NCI-H1930 (cell line): ENCODE data around the gene RGS16.

Experiments
- DNase-seq, 2 experiments: peaks; one replicate each; lab custom pipeline; 2025; lab: John Stamatoyannopoulos, UW

The RGS16 gene

DNA sequence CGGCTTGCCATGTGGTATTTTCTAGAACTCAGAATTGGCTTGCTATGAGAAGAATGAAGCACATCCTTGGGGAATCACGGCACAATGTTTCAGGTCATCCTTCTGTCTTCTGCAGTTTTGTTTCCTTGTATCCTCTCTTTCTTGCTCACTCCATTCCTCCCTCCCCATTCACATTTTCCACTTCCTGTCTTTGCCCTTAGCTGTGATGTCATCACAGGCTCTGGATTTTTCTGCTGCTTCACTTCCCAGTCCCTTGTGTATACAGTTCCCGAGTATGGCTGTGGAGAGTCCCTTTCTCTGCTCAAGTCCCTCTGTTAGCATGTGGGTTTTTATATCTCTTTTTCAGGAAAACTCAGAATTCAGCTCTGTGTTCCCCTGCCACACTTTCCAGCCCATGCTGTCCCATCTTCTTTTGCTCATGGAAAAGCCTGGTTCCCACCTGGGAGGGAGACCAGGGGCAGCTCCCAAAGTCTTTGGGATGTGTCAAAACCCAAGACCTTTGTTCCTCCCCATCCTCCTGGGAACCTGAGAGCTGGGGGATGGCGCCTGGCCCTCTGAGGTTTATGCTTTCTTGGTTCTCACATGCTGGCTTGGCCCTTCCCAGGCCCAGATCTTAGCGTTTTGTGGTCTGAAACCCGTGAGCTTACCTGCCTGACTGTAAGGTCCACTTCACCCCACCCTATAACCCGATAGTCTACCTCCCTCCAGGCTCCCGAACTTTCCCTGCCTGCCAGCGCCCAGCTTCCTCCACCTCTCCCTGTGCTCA, 4.8 kb upstream of the RGS16 start:
- no peak for DNase-seq

DNA sequence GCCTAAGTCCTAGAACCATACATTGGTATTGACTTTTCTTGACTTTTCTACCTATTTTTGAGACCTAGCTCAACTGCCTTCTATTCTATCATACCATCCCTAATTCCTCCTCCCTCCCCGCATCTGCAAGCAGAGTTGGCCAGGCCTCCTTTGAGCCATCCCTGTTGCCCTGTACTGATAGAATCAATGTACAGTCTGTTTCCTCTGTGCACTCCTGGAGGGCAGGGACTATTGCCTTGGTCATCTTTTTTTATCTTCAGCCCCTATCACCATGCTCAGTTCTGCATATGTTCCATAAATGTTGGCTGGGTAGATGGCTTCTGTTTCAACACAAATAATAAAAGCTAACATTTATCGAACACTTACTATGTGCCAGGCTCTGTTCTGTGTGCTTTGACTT, 4.0 kb upstream of the RGS16 start:
- no peak for DNase-seq

DNA sequence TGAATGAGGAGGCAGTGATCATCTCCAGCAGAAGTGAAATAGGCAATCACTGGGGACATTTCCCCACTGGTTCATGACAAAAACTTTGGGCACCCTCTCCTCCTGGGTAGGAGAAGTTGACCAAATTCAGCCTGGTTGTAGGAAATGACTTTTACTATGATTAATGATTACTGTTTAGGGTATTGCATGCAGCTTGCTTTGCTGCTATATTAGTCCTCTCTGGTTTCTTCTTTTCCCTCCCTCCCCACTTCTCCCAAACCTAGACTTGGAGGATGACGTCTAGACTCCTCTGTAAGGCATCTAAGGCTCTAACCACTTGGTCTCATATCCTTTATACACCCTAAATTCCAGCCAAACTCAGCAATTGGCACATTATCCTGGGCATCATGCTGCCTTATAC, 3.4 kb upstream of the RGS16 start:
- DNase-seq, result no peak

DNA sequence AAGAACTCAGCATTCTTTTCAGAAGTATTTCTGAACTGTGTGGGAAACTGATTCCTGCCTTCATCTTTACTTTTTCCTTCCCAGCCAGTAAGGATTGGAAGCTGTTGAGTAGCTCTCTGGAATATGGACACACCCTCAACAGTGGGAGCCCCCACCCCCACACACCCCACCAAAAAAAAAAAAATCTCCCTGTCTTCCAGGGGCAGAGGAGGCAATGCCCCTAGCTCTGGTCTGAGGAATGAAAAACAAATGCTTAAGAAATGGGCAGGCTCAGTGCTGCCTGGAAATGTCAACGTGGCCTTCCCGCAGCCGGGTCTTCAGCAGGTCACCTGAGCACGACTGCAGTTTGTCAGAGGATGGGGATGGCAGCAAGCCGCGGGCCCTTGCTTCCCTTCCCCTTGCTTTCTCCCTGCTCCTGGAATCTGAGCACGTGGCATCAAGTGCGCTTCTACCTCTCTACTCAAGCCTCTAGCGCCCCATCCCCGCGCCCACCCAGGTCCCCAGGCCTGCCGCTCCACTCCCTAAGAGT, 479 bp downstream of the RGS16 start:
- DNase-seq, result no peak

DNA sequence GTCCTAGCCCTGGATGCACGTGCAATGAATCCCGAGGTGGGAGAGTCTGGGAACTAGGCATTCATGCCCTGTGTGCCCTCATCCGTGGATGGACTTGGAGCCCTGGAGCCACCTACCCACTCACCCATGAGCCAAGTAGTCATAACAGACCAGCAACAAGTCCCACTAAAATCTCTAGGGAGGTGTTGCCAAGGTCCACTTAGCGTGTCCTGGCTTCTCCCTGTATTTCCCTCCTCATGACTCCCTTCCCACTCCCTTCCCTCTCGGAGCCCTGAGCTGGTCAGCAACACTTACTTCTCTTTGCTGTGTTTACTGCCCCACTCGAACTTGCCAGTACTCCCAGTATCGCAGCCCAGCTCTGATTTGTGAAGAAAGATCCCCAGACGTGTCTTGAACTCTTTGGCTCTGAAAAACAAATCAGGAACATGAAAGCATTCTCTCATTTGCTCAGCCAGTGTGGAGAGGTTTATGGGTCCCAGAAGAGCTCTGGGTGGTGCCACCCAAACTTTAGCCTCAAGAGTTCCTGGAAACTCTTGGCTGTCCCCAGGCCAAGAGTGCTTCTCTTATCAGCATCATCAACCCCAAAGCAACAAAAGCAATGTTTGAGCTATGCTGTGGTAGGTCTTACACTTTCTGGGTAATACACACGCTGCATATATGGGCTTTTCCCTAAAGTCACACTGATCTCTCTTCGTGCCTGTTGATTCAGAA, 1.1 kb downstream of the RGS16 start:
- DNase-seq, result no peak

DNA sequence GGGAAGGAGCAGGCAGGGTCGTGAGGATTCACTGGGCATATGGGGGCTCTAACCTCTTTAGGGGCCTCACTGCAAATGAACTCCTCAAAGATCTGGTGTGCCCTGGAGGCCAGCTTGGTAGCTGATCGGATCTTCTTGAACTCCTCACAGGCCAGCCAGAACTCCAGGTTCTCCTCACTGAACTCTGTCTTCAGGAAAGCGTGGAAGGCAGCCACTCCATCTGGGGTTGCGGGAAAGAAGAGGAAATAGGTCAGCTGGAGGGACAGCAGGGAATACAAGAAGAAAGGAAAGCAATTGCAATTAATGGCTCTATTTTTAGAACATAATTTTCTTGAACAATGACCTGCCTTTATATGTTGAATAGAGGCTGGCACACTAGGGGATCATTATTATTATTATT, 2.3 kb downstream of the RGS16 start:
- no peak for DNase-seq

DNA sequence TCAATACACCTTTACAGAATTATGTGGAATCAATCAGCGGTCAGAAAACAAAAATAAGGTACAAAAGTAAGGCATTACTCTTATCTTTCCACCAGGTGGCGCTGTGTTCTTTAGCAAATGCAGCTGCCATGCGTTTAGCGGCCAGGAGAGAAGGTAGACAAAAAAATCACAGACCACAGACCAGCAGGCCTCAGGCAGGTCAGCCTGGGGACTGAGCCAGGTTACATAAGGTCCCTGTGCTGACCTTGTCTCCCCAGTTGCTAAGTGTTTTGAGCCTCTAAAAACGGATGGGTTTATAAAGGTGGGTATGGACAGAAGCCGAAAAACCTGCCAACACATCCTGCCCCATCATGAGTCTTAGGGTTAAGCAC, 2.8 kb downstream of the RGS16 start:
- peak; percentile 58 to 74 for DNase-seq

DNA sequence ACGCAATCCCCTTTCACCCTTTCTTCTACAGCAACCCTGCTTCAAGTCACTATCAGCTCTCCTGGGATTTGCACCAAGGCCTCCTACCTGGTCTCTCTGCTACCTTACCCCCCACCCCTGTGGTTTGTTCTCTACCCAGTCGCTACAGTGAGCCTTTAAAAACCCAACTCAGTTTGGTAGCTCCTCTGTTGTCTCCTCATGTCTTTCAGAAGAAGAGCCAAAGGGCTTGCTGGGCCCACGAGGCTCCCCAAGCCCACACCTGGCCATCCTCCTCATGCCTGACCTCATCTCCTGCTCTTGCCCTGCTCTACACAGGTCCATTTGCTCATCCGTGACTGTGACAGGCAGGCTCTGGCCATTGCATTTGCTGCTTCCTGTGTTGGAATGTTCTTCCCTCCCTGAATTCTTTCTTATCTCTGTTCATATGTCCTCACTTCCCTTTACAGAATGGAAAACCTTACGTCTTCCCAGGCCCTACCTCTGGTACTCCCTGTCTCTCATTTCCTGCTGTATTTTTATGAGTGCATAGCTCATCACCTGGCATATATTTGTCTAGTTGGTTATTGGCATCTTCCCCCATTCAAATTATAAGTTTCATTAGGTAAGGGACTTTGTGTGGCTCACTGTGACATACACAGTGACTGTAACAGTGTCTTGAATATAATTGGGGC, 3.3 kb downstream of the RGS16 start:
- DNase-seq, result no peak

DNA sequence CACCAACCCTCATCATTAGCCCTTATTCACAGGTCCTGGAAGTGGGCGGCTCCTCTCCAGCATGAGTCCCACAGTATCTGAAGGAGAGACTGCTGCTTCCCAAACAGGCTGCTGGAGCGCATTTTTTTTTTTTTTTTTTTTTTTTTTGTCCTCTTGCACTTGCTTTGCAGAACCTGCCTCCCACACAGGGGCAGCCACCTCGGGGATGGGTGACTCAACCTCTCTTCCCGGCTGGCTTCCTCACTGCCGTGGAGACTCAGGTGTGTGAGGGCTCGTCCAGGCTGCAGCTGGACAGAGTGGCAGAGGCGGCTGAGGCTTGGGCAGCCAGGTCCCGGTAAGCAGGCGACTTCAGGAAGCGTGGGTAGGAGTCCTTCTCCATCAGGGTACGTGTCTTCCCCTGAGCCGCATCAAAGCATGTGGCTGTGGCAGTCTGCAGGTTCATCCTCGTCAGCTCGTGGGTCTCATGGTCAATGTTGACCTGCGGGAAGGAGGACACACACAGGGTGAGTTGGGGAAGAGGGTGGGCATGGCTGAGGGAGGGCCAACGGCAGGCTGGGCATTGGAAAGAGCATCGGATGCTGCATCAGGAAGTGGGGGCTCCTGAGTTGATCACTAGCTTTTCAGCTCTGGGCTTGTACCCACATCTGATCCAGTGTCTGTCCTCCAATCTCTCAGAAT, 4.0 kb downstream of the RGS16 start:
- DNase-seq, result no peak

DNA sequence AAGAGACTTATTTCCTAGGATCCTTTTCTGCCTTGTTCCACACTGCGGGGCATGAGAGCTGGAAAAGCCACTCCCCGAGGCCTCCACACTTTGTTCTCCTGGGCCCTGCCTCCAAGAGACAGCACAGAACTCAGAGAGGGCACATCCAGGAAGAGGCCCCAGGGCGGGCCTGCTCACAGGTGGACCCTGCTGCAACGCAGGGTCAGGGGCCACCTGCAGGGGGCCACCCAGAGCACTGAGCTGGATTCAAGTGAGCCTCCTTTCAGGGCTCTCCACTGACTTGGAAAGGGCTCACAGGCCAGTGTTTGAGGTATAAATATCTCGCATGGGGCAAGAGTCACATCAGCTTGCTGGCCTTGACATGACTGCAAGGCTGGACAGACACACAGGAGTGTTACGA, 4.8 kb downstream of the RGS16 start:
- no peak for DNase-seq

DNA sequence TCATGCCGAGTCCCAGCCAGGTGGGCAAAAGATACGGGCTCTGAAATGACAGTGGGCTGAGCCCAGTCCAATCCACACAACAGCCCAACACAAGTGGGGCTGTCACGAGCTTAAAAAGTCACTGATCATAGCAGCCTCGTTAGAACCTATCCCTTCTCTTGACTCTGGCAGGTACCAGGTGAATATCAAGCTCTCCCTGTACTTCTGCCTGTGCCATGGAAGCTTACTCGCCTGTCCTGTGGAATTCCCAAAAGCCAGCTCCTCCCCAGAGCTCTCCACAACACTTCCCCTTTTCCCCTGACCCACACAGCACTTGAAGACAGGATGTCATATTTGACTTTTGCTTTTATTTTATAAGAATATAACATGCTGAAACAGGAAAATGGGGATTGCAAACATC, 5.9 kb downstream of the RGS16 start:
- DNase-seq, result no peak

DNA sequence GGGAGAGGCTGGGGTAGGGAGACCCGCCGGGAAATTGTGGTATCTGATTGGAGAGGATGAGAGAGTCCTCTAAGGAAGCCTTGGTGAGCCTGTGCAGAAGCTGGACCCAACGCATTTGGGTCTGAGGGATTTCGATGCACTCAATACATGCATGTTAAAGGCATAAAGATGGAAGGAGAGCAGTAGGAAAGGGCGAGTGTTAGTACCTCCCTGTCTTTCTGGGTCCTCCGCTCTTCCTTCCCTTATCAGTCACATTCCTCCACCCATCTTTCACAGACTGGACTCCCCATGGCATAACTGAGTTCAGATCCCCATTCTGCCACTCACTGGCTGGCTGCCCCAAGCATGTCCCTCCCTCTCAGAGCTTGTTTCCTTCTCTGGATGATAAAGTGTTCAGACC, 7.3 kb downstream of the RGS16 start:
- DNase-seq, result no peak

DNA sequence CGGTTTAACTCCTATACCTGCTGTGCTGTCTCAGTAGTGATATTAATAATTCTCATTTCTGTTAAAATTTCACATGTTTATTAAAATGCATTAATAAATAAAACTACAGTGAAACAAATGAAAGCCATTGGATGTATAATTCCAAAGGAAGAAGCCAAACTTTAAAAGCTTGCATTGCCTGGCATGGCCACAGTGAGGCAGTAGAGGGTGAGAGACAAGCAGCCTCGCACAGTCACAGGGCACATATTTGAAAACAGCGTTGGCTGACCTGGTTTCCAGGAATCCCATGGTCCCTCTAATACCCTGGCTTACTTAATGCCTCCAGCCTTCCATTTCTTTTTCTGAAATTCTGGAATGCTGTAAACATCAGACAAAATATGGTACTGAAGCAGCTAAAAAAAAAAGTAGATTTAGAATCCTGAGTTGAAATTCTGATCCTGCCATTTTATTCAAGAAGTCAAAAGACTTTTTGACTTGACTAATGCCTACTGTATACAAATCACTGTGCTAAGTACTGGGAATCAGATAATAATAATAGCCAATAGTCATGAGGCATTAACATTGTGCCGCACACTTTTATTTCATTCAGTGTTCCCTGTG, 8.4 kb downstream of the RGS16 start:
- peak in 1 of 2 experiments; percentile 20 for DNase-seq

DNA sequence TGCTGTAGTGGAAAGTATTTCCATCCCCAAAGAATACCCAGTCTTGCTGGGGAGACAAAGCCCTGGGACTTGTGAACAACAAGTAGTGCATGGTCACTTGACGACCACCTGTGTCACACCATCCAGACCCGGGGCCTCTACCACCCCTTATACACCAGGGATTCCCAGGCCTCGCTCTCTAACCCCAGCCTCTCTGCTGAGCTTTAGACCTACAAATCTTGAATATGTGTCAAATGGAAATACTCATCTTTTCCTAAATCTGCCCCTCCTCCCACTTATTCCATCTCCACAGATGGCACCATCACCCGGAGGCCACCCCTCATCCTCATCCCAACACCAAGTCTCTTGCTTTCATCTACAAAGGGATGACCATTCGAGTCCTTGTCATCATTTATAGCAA, 14.3 kb downstream of the RGS16 start:
- no peak for DNase-seq

DNA sequence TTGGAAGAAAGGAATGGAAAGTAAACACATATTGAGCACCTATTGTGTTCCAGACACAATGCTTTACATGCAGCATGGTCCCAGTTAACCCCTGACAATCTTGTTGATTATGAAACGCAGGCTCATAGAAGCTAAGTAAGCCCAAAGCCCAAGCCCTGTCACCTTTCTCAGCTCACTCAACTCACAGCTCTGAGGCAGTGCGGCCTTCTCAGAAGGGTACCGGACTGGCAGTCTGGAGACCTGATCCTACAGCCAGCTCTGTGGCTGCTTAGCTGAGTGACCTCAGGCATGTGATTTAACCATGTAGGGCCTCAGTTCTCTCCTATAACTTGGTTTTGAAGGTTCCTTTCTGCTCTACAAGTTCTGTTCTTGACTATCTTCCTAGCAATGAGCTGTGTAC, 14.7 kb downstream of the RGS16 start:
- no peak for DNase-seq

DNA sequence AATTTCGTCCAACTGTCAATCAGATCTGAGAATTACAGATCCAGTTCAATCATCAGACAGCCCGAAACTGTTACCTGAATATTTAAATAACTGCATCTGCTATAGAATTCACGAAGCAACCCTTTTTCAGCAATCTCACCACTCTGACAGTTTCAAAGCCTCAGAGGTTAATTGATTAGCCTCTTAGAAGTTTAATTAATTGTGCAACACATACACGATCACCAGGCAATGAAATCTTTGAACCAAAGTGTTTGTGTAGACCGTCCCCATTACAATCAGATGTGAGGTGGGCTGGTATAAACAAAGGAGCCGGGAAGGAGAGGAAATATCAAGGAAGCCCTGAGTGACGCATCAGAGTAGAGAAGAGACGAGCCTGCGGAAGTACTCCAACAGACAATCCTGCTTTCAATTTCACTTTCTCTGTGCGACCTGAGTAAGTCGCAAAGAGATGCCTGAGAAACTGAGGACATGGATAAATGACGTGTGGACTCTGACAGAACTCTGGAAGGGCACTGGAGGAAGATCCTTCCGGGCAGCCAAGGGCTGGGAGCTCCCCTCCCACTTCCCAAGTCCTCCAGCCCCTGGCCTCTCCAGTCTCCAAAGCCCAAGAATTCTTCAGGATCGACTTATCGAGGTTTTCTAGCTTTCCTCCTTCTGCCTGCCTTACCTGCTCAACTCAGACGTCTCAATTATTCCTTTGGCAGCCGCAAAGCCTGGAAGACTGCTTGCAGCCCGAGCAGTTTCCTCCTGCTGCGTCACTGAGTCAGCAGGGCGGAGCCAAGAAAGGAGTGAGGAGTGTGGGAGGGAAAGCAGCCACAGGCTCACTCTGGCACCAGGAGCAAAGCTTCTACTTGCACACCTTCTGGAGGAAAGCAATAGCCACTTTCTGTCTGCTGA, 15.4 kb downstream of the RGS16 start, which contains the start of gene RNASEL:
TSS of gene RNASEL (minus strand) at position 757 of the 897 bp plus-strand sequence. CDS start 2,450 bp downstream, outside the sequence.
- DNase-seq, result no peak

DNA sequence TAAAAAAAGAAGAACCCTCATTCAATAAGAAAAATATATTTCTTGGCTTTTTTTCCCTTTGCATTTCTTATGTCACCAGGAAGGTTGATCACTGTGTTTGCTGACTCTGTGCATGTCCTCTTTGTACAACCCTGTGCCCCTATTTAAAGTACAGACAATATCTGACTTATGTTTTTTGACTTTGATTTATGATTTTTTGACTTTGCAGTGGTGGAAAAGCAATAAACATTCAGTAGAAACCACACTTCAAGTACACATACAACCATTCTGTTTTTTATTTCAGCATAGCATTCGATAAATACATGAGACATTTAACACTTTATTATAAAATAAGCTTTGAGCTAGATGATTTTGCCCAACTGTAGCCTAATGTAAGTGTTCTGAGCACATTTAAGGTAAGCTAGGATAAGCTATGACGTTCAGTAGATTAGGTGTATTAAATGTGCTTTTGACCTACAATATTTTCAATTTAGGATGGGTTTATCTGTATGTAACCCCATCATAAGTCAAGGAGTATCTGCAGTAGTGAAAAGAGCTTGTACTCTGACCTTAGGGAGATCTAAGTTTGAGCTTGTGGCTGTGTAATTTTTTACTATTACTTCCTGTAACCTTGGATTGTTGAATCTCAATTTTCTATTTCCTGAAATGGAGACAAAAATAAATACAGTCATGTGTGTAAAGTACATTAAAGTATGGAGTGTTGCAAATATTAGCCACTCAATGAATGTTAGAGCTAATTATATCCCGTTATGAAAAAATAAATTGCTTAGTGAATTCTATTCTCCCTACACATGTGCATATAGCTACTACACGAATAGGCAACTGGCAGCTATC, 16.3 kb downstream of the RGS16 start:
- DNase-seq, result no peak

DNA sequence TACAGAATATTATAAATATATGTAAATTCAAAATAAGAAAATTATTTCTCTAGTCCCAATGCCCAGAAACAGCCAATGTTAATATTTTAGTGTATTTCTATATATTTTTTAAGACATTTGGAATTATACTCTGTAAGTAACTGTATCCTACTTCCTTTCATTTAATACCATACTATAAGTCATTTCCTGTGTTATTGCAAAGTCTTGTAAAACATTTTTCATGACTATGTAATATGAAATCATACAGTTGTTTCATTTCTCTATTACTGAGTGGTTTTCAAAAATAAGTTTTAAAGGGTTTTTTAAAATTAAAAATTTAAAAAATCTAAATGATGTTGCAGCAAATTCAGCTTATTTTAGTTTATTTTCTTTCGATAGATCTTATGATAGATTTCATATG, 17.1 kb downstream of the RGS16 start:
- no peak for DNase-seq

DNA sequence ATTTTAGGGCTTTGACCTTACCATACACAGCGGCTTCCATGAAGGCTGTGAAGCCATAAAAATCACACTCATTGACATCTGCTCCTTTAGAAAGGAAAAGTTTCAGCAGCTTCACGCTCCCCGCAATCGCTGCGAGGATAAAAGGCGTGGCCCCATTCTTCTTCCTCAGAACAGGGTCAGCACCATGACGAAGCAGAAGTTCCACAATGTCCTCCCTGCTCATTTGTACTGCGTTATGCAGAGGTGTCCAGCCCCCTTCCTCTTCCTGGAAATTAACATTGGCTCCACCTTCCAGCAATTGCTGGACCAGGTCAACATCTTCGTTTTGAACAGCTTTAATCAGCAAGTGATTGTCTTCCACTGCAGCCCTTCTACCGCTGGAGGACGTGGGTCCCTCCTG, 17.8 kb downstream of the RGS16 start:
- DNase-seq, result no peak

DNA sequence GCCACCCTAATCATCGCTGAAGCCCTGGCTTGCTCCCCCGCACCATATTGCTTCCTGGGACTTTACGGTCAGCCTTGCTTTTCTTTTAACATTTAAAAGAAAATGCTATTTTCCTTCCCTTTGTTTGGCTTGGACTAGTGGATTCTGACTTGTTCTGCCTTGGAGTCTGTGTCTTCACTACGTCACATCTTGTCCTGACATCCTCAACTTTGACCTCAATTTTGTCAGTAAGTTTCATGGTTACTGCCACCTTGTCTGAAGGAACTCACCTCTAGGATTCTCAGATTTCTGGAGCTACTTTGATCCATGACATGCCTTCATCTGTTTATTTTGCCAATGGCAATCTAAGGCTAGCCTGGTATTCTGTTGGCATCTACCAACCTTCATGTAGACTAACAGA, 19.4 kb downstream of the RGS16 start:
- DNase-seq, result no peak
